ENCODE measurements around the gene CDC40.
"Not testable (repeated sequence)": the region's sequence is repeated elsewhere in the genome, so short reads cannot be mapped to it uniquely, and the experiment has no call there.

CDC40 gene

GRCh38 chr6:110270165-110270564 is 89.9 kb downstream of the CDC40 start:
- Histone ChIP-seq H3K27ac (ENCODE audit: low read depth, low read length, severe bottlenecking) (peak overlapping the region; percentile 58), H3K4me1 (ENCODE audit: control insufficient read depth, insufficient read depth, low read length, poor library complexity, severe bottlenecking) (peaks cover 8% of the 10 kb centered on the region), H3K9me3 (ENCODE audit: control insufficient read depth, low read length) (no peaks in the 10 kb centered on the region), H3K36me3 (ENCODE audit: control insufficient read depth, insufficient read depth, low read length) (no peaks in the 10 kb centered on the region), H3K4me3 (ENCODE audit: extremely low read depth, insufficient read depth, low read length, poor library complexity, severe bottlenecking) (no peak overlapping the region)
- 63% methylated on average over 1 of the region's 4 CpGs; no CpG with 5 or more reads in 1 of the 2 experiments for WGBS, 2 experiments (ENCODE audit: insufficient coverage in 2 of 2)

- WGBS, 2 experiments (ENCODE audit: insufficient coverage in 2 of 2) = no CpG with 5 or more reads among the region's 1 CpG
Observed at GRCh38 chr6:110271732-110272022, 91.5 kb downstream of the CDC40 start.

GRCh38 chr6:110272781-110273180 is 92.6 kb downstream of the CDC40 start:
- not testable (repeated sequence) for H3K4me1 ChIP-seq (ENCODE audit: control insufficient read depth, insufficient read depth, low read length, poor library complexity, severe bottlenecking); H3K9me3 ChIP-seq (ENCODE audit: control insufficient read depth, low read length); H3K27ac ChIP-seq (ENCODE audit: low read depth, low read length, severe bottlenecking); H3K4me3 ChIP-seq (ENCODE audit: extremely low read depth, insufficient read depth, low read length, poor library complexity, severe bottlenecking); H3K36me3 ChIP-seq (ENCODE audit: control insufficient read depth, insufficient read depth, low read length)

More at GRCh38 chr6:110271732-110272022, 91.5 kb downstream of the CDC40 start:
- H3K9me3 ChIP-seq (ENCODE audit: control insufficient read depth, low read length) = no peaks in the 10 kb centered on the region
- H3K4me3 ChIP-seq (ENCODE audit: extremely low read depth, insufficient read depth, low read length, poor library complexity, severe bottlenecking) = no peak overlapping the region
- H3K4me1 ChIP-seq (ENCODE audit: control insufficient read depth, insufficient read depth, low read length, poor library complexity, severe bottlenecking) = peaks cover 8% of the 10 kb centered on the region
- H3K36me3 ChIP-seq (ENCODE audit: control insufficient read depth, insufficient read depth, low read length) = no peaks in the 10 kb centered on the region
- H3K27ac ChIP-seq (ENCODE audit: low read depth, low read length, severe bottlenecking) = no peak overlapping the region

GRCh38 chr6:110277100-110277665 is 97.0 kb downstream of the CDC40 start:
- H3K4me3 ChIP-seq (ENCODE audit: extremely low read depth, insufficient read depth, low read length, poor library complexity, severe bottlenecking) = no peak overlapping the region
- WGBS, 2 experiments (ENCODE audit: insufficient coverage in 2 of 2) = 74 to 80% methylated on average over 5 of the region's 7 CpGs
- H3K4me1 ChIP-seq (ENCODE audit: control insufficient read depth, insufficient read depth, low read length, poor library complexity, severe bottlenecking) = no peaks in the 10 kb centered on the region
- H3K27ac ChIP-seq (ENCODE audit: low read depth, low read length, severe bottlenecking) = no peak overlapping the region
- H3K9me3 ChIP-seq (ENCODE audit: control insufficient read depth, low read length) = peaks cover 5% of the 10 kb centered on the region
- no peaks in the 10 kb centered on the region for H3K36me3 ChIP-seq (ENCODE audit: control insufficient read depth, insufficient read depth, low read length)
